Astrocyte of the hippocampus (primary cell): ENCODE data around the gene ANKRD63.

Experiments
- DNase-seq: peaks from one replicate; pipeline ENCODE4 v3.0.0; 2011; ENCODE audit warnings: low read depth, low spot score

Gene ANKRD63

DNA sequence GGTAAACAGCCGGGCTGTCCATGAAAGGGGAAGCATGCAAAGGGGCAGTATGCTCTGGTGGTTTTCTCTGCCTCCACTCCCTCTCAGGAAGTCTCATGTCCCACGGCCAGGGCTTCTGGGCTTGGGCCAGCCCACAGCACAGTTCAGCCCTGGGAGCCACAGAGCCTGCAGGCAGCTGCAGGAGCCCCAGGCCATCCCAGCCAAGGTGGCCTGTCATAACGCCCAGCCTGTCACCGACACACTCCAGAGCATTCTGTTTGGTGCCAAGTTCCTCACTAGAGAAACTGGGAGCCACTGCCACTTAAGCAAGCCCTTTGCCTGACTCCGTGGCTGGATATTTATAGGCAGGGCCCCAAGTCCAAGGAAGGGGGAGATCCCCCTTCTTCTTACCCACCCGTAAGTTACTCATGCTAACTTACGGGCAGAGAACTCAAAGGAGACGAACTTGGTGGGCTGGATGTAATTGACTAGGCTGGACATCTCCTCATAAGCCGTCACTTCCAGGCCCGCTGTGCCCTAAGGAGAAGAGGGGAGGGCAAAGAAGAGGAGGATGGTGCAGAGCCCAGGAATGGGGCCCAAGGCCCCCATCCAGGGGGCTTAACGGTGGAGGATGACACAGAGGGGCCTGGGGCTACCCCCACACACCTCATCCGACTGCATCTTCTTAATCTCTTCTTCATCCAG is 13.2 kb upstream of the ANKRD63 start:
- no peak for DNase-seq

DNA sequence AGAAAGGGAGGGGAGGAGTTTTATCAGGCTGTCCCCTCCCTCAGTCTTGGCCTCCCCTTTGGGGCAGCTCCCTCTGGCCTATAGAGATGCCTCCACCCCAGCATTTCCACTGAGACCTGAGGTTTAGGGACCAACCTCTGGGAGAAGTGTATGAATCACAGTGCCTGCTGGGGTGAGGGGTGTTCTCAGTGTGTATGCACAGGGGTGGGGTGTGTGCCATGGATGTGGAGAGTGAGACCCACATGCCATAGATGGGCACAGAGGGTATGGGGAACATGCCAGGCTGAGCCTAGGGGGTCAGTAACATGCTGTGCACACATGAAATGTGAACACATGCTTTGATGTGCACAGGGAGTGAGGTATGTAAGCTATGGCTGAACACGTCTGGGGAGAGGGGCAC is 12.4 kb upstream of the ANKRD63 start:
- DNase-seq = no peak

DNA sequence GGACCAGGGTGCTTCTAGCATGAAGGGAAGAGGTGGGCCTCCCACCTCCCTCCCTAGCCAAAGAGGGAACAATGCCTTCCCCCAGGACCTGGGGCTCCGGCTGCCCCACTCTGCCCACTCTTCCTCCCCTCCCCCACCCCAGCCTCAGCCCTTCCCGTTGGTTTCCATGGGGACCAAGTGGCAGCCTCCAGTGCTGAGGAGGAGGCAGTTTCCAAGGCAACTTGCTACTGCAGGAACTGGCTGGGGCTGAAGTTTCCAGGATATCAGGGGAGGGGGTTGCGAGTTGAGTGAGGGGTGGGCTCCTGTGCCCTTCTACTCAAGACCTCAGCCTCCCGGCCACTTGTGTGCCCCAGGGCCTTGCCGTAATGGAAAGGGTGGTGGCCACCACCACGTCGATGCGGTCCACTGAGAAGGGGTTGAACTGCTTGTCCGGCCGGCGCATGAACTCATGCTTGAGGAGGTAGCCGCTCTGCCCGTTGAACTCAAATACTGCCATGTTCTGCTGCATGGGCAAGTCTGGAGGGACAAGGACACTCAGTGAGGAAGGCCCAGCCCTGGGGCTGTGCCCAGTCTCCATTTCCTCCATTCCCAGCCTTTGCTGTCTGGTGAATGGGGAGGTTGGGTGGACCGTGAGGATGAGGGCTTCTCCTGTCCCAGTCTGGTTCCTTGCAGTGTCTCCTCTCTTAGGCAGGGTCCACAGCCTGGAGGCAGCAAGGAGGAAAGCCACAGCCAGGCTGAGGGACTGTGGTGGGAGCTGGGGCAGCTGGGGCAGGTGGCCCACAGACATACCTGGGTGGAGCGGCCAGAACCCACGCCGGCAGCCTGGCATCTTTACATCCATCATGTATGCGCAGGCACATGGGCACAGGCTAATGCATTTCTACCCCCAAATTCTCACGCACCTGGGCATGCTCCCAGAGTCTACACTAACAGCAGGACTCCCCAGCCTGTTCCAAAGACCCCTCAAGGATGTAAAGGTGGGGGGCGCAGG is 11.3 kb upstream of the ANKRD63 start:
- no peak for DNase-seq

DNA sequence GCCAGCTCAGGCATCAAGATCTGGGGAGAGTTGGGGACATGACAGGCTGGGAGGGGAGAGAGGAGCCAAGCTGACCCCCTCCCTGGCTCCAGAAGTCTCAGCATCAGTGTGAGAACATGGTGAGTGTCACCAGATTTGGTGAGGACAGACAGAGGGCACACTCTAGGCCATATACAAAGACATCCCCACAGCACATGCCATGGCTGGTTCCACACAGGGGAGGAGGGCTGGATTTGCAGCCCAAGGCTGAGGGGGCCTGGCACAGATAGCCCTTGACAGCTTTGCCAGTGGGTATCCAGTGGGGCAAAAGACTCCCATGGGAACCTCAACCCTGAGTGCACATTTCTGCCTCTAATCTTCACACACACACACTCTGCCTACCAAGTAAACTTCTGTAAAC is 10.1 kb upstream of the ANKRD63 start:
- DNase-seq = no peak

DNA sequence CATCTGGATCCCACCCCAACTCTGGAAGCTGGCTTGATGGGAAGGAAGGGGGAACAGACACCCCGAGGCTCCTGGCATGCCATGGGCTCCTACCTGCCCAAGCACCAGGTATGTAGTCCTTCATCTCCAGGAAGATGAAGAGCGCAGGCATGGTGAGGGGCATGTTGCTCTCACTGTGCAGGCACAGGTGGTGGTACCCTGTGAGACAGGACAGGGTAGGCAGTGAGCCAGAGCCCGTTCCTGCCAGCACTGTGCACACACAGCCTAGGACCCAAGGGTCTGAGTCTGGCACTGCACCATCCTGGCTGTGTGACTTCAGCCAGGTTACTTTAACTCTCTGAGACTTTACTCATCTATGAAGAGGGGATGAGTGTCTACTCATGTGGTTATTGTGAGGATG is 9.4 kb upstream of the ANKRD63 start:
- DNase-seq = no peak

DNA sequence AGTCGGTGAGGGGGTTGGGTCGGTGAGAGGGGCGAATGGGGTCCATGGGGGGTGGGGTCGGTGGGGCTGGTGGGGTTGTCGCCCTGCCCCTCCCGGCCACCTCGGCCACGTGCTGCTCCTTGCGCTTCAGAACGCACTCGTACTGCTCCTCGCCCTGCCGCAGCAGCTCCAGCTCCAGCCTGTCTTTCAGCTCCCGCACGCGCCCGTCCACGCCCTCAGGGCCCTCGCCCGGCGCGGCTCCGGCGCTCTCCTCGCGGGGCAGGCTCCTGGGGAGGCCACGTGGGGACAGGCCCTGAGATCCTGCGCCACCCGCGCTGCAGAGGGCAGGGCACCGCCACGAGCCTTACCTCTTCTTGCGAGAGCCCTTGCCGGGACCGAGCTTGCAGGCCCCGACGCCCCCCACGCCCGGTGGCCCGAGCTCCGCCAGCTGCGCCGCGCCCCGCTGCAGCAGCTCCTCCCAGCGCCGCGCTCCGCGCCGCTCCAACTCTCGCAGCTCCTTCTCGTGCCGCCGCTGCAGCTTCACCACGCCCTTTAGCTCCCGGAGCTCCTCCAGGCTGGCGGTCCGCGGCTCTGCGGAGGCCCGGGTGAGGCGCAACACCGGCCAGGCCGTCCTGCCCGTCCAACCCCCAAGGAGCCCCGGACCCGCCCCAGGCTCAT is 8.2 kb upstream of the ANKRD63 start:
- peak; percentile 81 for DNase-seq

DNA sequence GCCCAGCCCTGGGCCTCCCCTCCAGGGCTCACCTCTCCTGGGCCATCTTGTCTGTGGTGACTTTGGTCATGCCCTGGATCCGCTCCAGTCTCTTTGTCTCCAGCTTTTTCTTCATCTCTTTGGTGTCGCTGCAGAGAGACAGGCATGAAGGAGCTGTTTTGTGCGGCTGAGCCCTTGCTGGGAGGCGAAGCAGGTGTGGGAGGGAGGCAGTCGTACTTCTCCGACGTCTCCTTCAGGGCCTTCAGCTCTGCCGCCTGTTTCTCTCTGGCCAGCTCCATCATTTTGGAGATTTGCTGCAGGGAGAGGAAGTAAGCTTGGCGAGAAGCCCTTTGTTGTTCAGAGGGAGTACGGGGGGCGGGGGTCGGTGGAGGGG is 7.7 kb upstream of the ANKRD63 start:
- DNase-seq = no peak

DNA sequence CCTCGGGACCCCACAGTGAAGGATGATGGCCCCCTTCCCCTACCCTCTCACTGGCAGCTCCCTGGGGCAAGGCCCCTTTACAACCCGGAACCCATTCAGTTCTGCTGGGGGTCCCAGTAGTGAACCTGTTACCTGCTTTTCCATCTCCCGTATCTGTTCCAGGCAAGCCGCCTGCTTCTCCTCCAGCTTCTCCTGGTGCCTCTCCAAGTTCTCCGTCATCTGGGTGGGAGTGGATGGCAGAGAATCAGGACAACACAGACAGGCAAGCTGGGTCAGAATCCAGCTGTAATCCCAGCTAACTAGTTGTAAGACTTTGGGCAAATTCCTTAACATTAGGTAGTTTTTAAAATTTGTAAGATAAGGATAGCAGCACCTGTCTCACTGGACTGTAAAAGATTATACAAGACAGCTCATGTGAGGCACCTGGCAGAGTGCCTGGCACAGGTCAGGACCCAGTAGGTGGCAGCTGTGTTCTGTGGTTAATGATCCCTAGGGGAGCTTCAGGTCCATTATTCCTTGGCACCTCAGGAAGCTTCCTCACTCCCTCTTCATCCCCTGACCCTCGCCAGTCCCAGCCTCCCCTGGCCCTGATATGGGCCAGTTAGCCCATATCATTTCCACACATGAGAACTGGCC is 6.4 kb upstream of the ANKRD63 start:
- DNase-seq = no peak

DNA sequence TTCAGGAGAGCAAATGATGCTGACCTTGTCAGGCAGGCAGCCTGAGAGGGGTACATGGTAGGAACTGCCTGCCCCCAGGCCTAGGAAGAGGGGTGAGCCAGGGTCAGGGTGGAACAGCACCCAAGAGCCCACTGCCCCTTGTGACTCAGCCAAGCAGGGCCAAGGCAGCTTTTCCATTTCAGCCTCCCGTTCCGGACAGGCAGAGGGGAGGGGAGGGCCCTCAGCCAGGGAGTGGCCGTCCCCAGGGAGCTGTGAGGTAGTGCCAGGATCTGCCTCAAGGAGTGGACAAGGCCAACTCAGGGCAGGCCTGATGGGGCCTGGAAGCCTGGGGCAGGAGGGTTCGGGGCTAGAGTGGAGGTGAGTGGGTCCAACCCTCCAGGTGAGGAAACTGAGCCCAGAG is 5.1 kb upstream of the ANKRD63 start:
- no peak for DNase-seq

DNA sequence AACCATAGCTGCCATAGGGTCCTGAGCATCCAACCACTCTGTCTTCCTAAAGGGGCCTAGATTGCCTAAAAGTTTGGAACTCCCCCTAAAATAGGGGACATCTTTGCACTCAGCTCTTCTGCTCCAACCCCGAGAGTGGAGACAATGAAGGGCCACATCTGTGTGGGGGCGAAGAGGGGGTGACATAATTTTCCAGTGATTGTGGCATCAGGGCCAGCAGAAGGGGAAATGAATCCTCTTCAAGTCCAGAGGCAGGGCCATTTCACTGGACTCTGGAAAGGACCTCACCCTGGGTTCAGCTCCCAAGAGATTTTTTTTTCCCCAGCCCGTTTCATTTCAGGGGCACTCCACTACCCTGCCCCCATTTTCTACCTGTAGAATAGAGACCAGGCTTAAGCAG is 4.6 kb upstream of the ANKRD63 start:
- no peak for DNase-seq

DNA sequence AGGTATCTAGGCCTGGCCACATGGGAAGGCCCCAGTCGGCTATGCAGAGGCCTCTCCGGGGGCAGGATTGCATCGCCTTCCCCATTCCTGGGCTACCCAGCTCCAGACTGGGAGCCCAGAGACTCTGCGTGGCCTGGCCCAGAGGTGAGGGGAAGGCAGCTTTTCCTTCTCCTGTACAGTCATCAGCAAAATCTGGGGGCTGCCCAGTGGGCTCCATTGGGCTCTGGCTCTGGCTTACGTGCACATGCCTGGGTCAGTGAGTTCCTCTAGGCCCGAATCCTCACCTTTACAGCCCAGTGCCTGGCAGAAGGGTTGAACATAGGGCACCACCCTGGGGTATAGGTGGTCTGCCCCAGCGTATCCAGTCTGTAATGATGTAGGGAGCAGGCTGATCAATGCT is 3.9 kb upstream of the ANKRD63 start:
- DNase-seq = no peak

DNA sequence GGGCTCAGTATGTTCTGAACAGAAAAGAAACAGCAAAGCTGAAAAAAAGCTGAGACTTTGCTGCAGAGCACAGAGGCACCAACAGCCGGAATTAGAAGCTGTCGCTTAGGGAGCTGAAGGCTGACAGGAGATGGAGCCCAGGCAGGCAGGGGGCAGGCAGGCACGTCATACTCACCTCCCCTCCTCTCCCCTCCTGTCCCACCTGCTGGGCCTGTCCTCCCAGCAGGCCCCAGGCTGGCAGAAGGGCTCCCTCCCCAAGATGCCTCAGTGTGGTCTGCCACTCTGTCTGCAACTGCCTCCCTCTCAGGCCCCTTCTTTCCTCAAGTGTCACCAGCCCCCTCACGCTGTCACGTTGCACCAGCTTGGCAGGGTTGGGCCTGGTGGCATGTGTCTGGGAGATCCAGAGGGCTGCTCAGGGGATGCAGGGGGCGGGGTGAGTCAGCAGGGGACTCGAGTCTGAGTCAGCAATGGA is 3.2 kb upstream of the ANKRD63 start:
- no peak for DNase-seq

DNA sequence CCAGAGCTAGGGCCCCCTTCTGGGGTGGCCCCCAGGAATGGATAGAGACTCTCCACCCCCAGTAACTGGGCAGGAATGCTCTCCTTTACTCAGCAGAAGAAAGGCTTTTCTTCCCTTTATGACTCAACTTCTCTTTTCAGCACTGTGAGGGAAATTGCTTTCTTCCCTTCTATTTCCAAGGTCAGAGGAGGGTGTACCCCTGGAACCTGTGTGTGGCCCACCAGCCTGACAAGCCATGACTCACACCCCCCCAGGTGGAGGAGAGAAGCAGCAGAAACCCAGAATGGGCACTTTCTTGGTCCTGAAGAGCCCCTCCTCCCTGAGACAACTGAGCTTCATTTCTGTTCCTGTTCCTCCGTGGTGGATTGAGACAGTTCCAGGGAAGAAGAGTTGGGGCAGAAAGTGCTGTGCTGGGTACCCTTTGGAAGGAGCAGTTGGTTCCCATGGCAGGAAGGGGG is 2.7 kb upstream of the ANKRD63 start:
- DNase-seq = no peak

DNA sequence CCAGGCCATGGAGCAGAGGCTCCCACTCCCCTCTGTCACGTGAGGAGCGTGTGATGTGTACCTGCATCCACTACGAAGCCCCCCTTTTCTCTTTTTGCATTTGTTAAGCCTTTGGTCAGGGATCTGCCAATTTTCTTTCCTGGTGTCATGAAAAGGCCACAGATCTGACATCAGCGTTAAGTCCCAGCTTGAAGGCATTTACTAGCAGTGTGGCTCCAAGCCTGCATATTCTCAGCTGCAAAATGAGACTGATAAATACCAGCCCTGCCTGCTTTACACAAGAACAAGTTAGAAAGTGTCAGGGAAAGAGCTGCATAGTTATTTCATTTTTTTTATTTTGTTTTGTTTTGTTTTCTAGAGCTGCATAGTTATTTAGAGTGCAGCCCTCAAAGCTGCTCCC is 2.3 kb upstream of the ANKRD63 start:
- peak; percentile 78 for DNase-seq

DNA sequence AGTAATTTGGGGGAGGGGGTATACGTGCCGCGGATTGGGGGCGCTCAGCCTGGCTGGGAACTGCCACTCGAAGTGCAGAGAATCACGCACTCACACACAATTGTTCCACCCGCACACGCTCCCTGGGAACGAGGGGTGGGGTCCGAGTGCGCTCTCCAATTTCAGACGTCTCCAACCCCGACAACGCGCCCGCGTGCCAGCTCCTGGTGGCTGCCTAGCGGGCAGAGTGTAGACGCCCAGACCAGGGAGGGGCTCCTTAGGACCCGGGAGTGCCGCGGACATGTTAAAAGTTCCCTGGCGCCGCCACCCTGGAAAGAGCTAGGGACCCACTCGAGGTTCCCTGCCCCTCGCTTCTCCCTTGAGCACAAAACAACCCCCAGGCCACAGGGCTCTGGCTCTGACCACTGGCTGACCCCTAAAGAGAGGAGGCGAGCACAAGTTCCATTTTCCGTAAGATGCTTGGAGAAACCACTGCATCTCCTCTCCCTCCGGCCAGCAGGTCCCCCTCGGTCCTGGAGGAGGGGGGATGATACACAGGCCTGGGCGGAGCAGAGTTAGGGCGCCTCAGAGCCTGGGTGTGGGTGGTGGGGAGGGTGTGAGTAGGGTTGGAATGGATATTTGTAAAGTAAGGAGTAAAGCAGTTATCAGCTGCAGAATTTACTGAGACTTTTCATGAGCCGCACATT is 894 bp upstream of the ANKRD63 start:
- DNase-seq = no peak

DNA sequence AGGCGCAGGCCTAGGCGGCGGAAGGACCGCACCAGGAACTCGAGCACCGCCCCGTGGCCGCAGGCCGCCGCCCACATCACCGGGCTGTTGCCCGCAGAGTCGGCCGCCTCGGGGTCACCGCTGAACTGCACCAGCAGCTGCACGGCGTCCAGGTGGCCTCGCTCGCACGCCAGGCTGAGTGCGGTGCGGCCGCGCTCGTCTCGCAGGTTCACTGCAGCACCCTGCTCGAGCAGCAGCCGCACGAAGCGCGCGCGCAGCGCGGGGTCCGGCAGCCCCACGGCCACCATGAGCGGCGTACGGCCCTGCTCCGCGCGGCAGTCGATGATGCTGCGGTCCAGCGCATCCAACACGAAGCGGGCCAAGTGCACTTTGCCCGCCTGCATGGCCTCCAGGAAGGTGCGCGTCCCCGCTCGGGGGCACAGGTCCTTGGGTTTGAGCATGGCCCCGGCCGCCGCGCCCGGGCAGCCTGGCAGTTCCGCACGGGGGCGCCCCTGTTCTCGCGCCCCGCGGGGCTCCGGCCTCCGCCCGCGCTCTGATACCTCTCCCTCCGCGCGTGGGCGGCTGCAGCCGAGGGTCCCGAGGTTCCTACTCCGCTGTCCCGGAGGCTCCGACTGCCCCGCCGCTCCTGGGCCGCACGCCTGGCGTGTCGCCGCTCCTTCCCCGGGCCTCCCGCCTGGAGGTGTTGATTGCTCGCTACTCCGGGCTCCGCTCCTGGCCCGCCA is 556 bp downstream of the ANKRD63 start:
- DNase-seq = peak; percentile 61

DNA sequence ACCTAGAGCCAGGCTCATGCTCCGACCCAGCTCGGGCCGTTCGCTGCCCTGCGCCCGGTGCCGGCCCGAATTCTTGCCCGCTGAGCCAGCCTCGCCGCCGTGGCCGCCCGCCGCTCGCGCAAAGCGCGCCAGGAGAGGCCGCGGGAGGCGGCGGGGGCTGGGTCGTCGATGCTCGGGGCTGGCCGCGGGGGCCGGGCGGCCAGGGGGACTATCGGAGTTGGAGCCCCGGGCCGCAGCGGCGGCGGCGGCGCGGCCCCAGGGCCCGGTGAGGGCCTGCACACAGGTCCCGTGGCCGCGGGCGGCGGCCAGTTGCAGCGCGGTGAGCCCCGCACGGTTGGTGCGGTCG is 1.1 kb downstream of the ANKRD63 start:
- peak; percentile 29 for DNase-seq

DNA sequence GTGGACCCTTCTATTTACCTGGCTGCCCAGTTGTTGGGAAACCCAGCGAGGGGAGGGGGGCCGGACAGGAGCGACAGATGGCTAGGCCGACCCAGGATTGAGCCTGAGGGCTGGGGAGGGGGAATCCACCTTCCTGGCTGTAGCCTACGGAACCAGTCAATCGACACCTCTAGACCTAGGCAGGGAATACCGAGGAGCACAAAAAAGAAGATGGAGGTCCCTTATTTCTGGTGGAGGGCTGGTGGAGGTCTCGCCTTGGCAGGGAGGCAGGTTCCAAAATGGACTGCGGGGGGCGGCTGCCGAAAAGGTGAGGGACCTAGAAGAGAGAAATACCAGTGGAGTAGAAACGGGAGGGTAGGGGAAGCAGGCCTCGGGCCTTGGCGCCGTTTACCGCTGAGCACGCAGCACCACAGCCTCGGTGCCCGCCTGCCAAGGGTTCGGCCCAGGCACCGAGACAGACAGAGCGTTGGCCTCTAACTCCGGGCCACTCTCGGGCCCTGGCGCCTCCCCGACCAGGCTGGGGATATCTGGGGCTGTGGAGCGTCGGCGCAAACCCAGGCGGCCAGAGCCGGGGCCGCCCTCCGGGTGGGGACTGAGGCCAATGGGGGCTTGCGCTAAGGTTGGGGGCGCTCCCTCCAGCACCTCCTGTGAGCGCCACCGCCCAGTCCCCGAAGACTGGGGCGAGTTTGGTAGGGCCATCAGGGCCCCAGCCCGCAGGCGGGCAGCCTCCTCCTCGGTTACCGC is 1.6 kb downstream of the ANKRD63 start:
- no peak for DNase-seq

DNA sequence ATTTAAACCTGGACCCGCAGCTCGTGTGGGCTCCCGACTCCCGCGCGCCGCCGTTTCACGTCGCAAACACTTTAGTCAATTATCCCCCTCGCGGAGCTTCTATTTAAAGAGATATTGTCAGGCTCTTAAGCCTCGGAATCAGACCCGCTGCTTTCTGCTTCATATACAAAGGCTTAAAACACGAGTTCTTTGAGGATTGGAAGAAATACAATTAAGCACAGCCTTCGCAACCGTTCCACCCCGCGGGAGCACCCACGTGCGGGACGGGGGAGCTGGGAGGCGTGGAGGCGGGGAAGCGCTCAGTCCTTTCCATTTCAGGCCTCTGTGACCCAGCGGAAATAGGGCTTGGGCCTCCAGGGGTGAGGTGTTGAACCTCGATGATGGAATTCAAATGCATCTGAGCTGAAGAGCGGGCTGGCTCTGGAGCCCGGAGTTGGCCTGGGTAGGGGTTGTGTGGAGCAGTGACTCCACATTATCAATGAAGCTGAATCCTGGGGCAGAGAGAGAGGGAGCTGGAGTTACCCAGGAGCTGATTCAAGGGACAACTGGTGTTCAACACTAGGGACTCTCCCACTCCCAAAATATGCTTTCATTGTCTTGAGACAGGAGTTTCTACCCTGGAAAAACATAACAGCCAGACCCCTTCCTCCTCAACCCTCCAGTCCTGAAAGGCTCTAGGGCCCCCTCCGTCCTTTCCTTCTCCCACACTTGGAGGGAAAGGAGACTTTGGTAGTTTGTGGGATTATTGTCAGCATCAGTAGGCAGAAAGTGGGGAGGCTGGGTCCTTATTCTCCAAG is 2.4 kb downstream of the ANKRD63 start:
- no peak for DNase-seq
